Liver (tissue), 9 donors: ENCODE data around the gene EGF. TPM values are rescaled to one million over a fixed set of nuclear protein-coding genes. Genes with fewer than 3 reads are reported as not detected.

ENCODE experiments used
- DNase-seq: peaks from one replicate; pipeline ENCODE4 v3.0.0-alpha.2; 2017; ENCODE audit warnings: low spot score
- H3K27ac ChIP-seq, 2 donors: one replicate each; pipeline ENCODE4 v1.7.0; 2013; ENCODE audit warnings: inconsistent platforms in 2 of 2, low read length in 2 of 2, control low read depth in 1 of 2, low read depth in 1 of 2, mild to moderate bottlenecking in 1 of 2
- H3K27me3 ChIP-seq, 4 donors: one replicate each; pipeline versions ENCODE4 v1.6.1 to v1.7.0; 2013; ENCODE audit warnings: low read length in 3 of 4, inconsistent platforms in 1 of 4, mild to moderate bottlenecking in 1 of 4, moderate library complexity in 1 of 4; ENCODE audit not compliant: control insufficient read depth in 4 of 4, insufficient read depth in 4 of 4
- H3K36me3 ChIP-seq, 4 donors: one replicate each; pipeline versions ENCODE4 v1.6.1 to v1.7.0; 2013; ENCODE audit warnings: low read length in 3 of 4, mild to moderate bottlenecking in 3 of 4, low read depth in 1 of 4, moderate library complexity in 1 of 4; ENCODE audit not compliant: control insufficient read depth in 4 of 4, insufficient read depth in 3 of 4
- H3K4me1 ChIP-seq, 4 donors: one replicate each; pipeline versions ENCODE4 v1.6.1 to v1.7.0; 2013; ENCODE audit warnings: low read length in 3 of 4, mild to moderate bottlenecking in 3 of 4, moderate library complexity in 1 of 4; ENCODE audit not compliant: control insufficient read depth in 4 of 4, insufficient read depth in 4 of 4
- H3K4me3 ChIP-seq, 3 donors: one replicate each; pipeline versions ENCODE4 v1.6.1 to v1.7.0; 2013; ENCODE audit warnings: low read length in 3 of 3, control low read depth in 1 of 3, low read depth in 1 of 3, mild to moderate bottlenecking in 1 of 3
- H3K9ac ChIP-seq, 2 donors: one replicate each; pipeline ENCODE4 v1.7.0; 2013; ENCODE audit warnings: low read length in 2 of 2, mild to moderate bottlenecking in 2 of 2, moderate library complexity in 2 of 2, control low read depth in 1 of 2, low read depth in 1 of 2
- H3K9me3 ChIP-seq, 4 donors: one replicate each; pipeline versions ENCODE4 v1.6.1 to v1.7.0; 2013; ENCODE audit warnings: low read length in 3 of 4; ENCODE audit not compliant: control insufficient read depth in 4 of 4
- ATF3 ChIP-seq: IDR thresholded peaks from 2 replicates; pipeline ENCODE4 v1.6.1; 2016; ENCODE audit warnings: antibody characterized with exemption
- CTCF ChIP-seq: fragments of 150-350 bp; IDR thresholded peaks from 2 replicates; pipeline ENCODE4 v1.5.1; 2017; ENCODE audit warnings: improper control_type of control experiment, low read depth, low read length; ENCODE audit not compliant: missing input control
- FOXA1 ChIP-seq: IDR thresholded peaks from 2 replicates; pipeline ENCODE4 v1.6.1; 2016; ENCODE audit warnings: antibody characterized with exemption
- FOXA2 ChIP-seq: IDR thresholded peaks from 2 replicates; pipeline ENCODE4 v1.6.1; 2016; ENCODE audit warnings: antibody characterized with exemption
- GABPA ChIP-seq, 2 donors: IDR thresholded peaks in 1 of 2; conservative IDR thresholded peaks in 1 of 2; 2 replicates each; pipeline ENCODE4 v1.6.1; 2016; ENCODE audit warnings: antibody characterized with exemption in 2 of 2, mild to moderate bottlenecking in 1 of 2, moderate library complexity in 1 of 2
- HNF4A ChIP-seq, 2 donors: conservative IDR thresholded peaks; 2 replicates each; pipeline ENCODE4 v1.6.1; 2016; ENCODE audit warnings: antibody characterized with exemption in 2 of 2, mild to moderate bottlenecking in 2 of 2
- HNF4G ChIP-seq: IDR thresholded peaks from 2 replicates; pipeline ENCODE4 v1.6.1; 2016; ENCODE audit warnings: antibody characterized with exemption
- JUND ChIP-seq, 2 donors: IDR thresholded peaks; 2 replicates each; pipeline ENCODE4 v1.6.1; 2016; ENCODE audit warnings: antibody characterized with exemption in 2 of 2
- RAD21 ChIP-seq, 2 donors: IDR thresholded peaks; 2 replicates each; pipeline ENCODE4 v1.6.1; 2016; ENCODE audit warnings: antibody characterized with exemption in 2 of 2, mild to moderate bottlenecking in 2 of 2
- REST ChIP-seq: IDR thresholded peaks from 2 replicates; pipeline ENCODE4 v1.6.1; 2016; ENCODE audit warnings: antibody characterized with exemption, mild to moderate bottlenecking
- RXRA ChIP-seq, 2 donors: IDR thresholded peaks; 2 replicates each; pipeline ENCODE4 v1.6.1; 2017 to 2018; ENCODE audit warnings: antibody characterized with exemption in 2 of 2, mild to moderate bottlenecking in 1 of 2
- TAF1 ChIP-seq: conservative IDR thresholded peaks from 2 replicates; pipeline ENCODE4 v1.6.1; 2016; ENCODE audit warnings: antibody characterized with exemption, mild to moderate bottlenecking
- YY1 ChIP-seq: IDR thresholded peaks from 2 replicates; pipeline ENCODE4 v1.6.1; 2016; ENCODE audit warnings: antibody characterized with exemption, mild to moderate bottlenecking
- ZBTB33 ChIP-seq: IDR thresholded peaks from 2 replicates; pipeline ENCODE4 v1.6.1; 2016; ENCODE audit warnings: antibody characterized with exemption
- WGBS: extraction: QIAGEN DNeasy Blood & Tissue Kit; methylation state at CpG from one replicate; pipeline ENCODE4 v1.1.7; 2013; 5-methylcytosine and 5-hydroxymethylcytosine counted together
- polyA plus RNA-seq, 2 donors: library from polyadenylated mRNA; stranded (reverse) in 1 of 2; unstranded in 1 of 2; fragments of 200-250 nt in 1 of 2; fragments of >200 nt in 1 of 2; fragmentation: Nextera tagmentation in 1 of 2; extraction: Ambion mirVana in 1 of 2; gene quantifications; one replicate each; pipeline versions ENCODE4 v1.2.1 to v1.2.3, GENCODE V29; 2013 to 2015
- total RNA-seq, 2 donors: library from RNA; depleted of rRNA; stranded (reverse); fragments of >200 nt; gene quantifications; one replicate each; pipeline ENCODE4 v1.2.3, GENCODE V29; 2014
- donor health status: healthy.
- donor health status: healthy.
- donor health status: healthy.
- donor health status: healthy.
- donor health status: healthy.

EGF gene
- total and polyA plus RNA-seq, 4 donors = 0.65 TPM; not detected in 3

- WGBS = 81% methylated on average over 4 of the region's 4 CpGs
- no peak for DNase-seq
- TF ChIP-seq CTCF (no peak), GABPA (IDR thresholded peaks at IDR 0.05 in 1 of 2, conservative IDR thresholded peaks at IDR 0.05 in 1 of 2) (no peak), TAF1 (no peak), RXRA (IDR thresholded peaks at IDR 0.05) (no peak), HNF4G (no peak), YY1 (no peak), RAD21 (IDR thresholded peaks at IDR 0.05) (no peak), HNF4A (conservative IDR thresholded peaks at IDR 0.05) (no peak), ZBTB33 (no peak), FOXA1 (no peak), JUND (IDR thresholded peaks at IDR 0.05) (no peak)
Measured at GRCh38 chr4:109928327-109929045, 15.8 kb downstream of the EGF start.

GRCh38 chr4:109930464-109930863 is 17.8 kb downstream of the EGF start:
- no peak for DNase-seq
- no peak overlapping the region for H3K4me3 ChIP-seq
- H3K9me3 ChIP-seq = no peaks in the 10 kb centered on the region
- no peaks in the 10 kb centered on the region for H3K4me1 ChIP-seq
- no peaks in the 10 kb centered on the region for H3K27me3 ChIP-seq
- H3K27ac ChIP-seq = no peak overlapping the region
- H3K9ac ChIP-seq = no peak overlapping the region
- no peak for TF ChIP-seq FOXA1
- no peak for TF ChIP-seq FOXA2
- no peak for TF ChIP-seq RAD21 (IDR thresholded peaks at IDR 0.05)
- TF ChIP-seq ATF3 = no peak
- H3K36me3 ChIP-seq = no peaks in the 10 kb centered on the region

More at GRCh38 chr4:109928327-109929045, 15.8 kb downstream of the EGF start:
- Histone ChIP-seq H3K9me3 (no peaks in the 10 kb centered on the region), H3K27me3 (no peaks in the 10 kb centered on the region), H3K4me3 (no peak overlapping the region), H3K36me3 (no peaks in the 10 kb centered on the region), H3K4me1 (no peaks in the 10 kb centered on the region), H3K9ac (no peak overlapping the region), H3K27ac (no peak overlapping the region)

- Histone ChIP-seq H3K9me3 (no peaks in the 10 kb centered on the region), H3K9ac (no peak overlapping the region), H3K36me3 (no peaks in the 10 kb centered on the region), H3K4me1 (no peaks in the 10 kb centered on the region), H3K27ac (no peak overlapping the region), H3K4me3 (no peak overlapping the region), H3K27me3 (no peaks in the 10 kb centered on the region)
- no peak for DNase-seq
- TF ChIP-seq RXRA (IDR thresholded peaks at IDR 0.05) = no peak
- no peak for TF ChIP-seq TAF1
- TF ChIP-seq RAD21 (IDR thresholded peaks at IDR 0.05) = no peak
- TF ChIP-seq ZBTB33 = no peak
- TF ChIP-seq JUND (IDR thresholded peaks at IDR 0.05) = no peak
- no peak for TF ChIP-seq FOXA1
- TF ChIP-seq REST = no peak
- TF ChIP-seq ATF3 = no peak
- no peak for TF ChIP-seq YY1
- no peak for TF ChIP-seq HNF4G
Measured at GRCh38 chr4:109930872-109931271, 18.2 kb downstream of the EGF start.
